Hepatic stellate cell (primary cell): ENCODE measurements around the gene FGFRL1.

Experiments used
- DNase-seq: peaks from one replicate; pipeline ENCODE4 v3.0.0; 2011; ENCODE audit warnings: low spot score

Gene FGFRL1

DNA sequence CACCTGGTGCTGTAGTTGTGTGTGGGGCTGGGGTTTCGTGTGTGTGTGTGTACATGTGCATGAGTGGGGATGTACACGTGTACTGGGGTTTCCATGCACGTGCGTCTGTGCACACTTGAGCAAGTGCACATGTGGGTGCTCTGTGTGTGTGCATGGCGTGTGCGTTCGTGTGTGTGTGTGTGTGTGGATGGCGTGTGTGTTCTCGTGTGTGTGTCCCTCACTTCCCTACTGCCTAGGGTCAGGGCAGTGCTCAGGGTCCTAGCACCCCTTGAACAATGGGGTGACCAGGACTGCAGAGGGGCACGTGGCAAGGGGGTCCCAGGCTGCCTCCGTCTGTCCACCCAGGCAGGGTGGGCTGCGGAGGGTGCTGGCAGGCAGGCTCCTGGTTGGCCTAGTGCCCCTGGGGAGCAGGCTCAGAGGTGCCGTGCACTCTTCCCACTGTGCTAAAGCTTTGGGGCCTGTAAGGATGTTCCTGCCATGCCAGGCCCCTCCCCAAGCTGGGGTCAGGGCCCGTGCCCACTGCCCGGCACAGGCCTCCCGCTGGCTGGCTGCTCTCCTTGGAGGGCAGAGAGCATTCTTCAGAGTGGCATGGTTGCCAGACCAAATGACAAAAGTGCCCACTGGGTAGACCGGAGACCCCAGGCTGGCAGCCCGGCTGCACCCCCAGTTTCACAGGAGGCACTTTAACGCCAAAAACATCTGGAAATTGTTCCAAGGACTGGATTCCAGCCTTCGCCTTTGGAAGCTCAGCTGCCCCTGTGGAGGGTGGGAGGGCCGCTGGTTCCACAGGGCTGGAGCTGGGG is 29.1 kb downstream of the FGFRL1 start:
- no peak for DNase-seq

DNA sequence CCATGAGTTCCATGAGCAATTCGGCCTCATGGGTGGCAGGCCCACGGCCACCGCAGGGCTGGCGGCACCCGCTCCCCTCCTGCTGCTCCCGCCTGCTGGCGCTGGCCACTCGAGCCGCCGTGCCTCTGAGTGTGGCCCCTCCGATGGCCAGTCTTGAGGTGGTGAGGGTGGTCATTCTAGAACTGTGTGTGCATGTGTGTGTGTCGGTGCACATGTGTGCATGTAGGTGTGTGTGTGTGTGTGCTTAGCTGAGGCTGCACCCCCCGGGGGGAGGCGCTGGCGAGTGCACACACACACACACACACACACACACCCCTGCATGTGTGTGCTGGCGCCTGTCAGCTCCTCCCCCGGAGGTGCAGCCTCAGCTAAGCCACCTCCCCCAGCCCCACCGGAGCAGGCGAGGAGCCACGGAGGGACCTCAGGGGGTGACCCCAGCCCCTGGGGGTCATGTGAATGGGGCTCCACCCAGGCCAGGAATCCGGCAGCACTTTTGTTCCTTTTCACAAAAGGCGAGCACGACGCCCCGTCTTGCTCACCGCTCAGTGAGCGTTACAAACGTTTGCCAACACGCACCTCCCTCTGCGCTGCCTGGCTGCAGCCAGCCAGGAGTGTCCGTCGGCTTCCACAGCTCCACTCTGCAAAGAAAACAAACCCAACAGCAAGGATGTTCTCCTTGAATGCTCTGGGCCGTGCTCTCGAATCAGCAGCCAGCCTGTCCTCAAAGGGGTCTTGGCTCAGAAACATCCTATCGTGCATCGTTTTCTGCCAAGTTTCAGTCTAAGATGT is 29.9 kb downstream of the FGFRL1 start:
- DNase-seq: no peak

DNA sequence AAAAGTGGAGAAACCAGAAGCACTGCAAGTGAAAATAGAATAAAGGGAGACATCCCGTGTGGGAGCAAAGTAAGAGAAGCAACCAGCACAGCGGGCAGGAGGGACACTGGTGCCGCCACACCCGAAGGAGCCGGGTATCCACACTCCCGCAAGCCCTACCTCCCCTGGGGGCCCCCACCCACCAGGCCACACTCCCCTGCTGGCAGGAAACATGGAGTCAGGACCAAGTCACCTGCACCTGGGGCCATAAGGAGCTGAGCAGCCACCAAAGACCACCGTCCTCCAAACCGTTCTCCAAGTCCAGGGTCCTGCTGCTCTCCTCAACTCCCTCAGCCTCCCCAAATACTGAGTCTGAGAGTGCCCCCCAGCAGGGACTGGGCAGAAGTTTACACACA is 30.5 kb downstream of the FGFRL1 start:
- DNase-seq: no peak

DNA sequence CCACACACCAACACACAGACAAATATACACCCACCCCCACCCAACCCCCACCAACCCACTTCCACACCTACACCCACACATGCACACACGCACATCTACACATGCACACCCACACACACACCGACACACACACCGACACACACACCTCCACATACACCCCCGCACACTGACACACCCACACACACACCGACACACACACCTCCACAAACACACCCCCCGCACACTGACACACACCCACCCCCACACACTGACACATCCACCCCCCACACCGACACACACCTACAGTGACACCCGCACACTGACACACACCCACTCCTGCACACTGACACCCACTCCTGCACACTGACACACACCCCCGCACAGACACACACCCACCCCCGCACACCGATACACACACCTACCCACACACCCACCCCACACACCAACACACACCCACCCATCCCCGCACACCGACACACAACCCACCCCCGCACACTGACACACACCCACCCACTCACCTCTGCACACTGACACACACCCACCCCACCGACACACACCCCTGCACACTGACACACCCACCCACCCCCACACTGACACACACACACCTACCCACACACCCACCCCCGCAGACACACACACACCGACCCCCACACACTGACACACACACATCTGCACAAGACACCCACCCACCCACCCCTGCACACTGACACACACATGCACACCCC is 31.1 kb downstream of the FGFRL1 start:
- DNase-seq: no peak

DNA sequence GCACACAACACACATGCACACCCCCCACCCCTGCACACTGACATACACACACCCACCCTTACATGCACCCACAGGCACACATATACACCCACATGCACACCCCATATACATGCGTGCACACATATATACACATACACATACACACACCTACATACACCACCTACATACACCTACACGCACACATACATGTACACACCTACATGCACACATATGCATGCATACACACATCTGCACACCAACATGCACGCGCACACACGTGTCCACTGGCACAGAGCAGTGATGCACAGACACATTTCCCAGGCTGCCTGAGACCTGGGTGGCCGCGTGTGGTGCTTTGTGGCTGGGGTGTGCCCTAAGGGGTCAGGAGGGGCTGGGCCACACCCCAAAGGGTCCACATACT is 31.7 kb downstream of the FGFRL1 start:
- no peak for DNase-seq

DNA sequence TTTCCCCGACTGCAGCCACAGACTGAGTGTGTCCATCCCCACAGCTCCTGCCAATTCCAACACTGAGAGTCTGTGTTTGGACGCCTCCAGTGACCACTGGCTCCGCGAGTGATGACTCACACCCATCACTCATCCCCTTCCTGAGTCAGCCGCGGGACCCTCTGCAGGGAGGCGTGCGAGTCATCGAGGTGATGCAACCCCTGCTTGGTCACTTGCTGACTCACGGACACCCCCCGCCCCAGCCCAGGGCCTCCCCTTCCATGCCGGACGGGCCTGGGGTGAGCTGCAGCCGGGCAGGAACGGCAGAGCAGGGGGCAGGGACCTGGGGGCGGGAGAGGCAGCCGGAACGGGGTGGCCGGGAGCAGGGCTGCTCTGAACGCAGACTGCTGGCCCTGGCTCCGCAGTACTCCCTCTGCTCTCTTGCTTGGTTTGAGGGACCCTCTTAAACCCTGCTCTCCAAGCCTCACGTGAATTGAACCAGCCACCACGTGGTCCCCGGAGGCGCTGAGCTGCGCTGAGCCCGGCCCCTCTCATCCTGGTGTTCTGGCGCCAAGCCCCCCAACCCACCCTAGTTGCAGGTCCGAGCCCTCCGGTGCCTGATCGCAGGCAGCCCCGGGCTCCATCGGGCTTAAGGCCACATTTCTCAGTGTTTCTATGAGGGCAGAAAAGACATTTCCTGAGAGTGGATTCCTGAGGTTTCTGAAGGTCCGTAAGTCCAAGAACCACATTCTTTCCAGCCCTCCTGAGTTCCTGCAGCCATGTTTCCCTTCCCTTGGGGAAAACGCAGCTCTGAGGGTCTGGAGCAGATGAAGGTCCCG is 32.4 kb downstream of the FGFRL1 start:
- peak; percentile 98 for DNase-seq

DNA sequence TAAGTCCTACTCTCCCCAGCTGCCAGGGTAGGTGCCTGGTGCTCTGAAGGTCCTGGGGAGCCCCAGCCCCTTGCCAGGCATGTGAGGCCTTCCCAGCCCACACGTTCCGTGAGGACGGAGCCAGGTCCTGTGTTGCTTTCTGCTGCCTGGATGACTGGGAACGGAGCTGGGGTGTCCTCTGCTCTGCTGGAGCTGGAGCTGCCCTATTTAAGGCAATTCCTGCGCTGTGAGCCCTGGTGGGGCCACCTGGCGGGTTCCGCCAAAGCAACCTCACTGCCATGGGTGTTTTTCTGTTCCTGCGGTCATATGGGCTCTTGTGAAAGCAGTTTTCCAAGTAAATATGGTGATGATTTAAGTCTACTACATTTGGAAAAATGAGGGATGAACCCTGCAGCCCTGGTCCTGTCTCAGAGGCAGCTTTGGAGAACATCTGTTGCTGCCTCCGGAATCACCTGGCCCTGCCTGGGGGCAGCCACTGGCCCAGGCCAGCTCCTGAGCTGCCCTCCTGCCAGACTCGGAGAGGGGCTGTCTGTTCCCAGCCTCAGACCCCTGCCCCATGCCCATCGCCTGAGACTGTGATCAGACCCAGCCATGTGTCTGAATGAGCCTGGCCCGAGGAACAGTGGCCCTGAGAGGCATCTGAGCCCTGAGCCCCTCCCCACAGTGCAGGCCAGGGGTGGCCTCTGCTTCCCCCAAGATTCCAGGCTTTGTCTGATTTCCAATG is 33.2 kb downstream of the FGFRL1 start:
- DNase-seq: no peak

DNA sequence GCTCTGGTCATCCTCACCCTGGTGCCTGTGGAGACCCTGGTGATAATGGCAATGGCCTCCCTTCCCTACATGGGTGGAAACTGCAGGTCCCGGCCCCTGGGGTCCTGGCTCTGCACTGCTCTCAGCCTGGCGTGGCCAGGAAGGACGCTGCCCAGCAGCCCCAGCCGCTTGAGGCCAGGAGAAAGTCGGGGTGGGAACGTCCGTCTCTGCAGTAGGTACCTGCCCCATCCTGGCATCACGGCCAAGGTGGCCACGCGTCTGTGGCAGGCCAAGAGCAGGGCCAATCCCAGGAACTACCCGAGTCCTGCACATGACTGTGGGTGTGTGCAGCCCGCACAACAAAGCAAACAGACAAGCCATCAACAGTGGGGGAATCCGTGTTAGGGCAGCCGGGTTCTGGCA is 33.8 kb downstream of the FGFRL1 start:
- no peak for DNase-seq

DNA sequence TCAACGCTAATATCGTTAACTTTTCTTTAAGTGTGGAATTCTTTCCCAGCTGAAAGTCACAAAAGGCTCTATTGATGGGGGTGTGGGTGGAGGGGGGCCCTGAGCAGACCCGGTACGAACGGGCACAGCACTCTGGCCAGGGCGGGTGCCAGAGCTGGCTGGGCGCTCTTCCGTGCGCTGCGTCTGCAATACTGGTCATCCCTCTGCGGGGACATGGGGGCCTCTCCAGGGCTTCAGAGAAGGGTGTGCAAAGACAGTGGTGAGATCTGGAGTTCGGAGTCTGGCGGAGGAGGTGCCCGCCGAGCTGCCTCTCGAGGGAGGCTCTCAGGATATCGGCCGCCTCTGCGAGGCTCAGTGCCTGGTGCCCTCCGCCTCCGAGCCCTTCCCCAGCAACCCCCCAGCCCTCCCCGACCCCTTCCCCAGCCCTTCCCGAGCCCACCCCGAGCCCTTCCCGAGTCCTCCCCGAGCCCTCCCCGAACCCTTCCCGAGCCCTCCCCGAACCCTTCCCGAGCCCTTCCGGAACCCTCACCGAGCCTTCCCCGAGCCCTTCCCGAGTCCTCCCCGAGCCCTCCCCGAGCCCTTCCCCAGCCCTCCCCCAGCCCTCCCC is 34.3 kb downstream of the FGFRL1 start:
- no peak for DNase-seq

DNA sequence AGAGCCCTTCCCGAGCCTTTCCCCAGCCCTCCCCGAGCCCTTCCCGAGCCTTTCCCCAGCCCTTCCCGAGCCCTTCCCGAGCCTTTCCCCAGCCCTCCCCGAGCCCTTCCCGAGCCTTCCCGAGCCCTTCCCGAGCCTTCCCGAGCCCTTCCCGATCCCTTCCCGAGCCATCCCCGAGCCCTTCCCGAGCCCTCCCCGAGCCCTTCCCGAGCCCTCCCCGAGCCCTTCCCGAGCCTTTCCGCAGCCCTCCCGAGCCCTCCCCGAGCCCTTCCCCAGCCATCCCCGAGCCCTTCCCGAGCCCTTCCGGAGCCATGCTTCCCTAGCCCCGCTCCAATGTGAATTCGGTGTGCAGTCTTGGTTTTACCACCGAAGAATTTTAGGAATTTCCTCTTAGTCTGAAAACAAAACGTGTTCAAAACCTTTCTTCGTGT is 35.2 kb downstream of the FGFRL1 start:
- peak; percentile 84 for DNase-seq

DNA sequence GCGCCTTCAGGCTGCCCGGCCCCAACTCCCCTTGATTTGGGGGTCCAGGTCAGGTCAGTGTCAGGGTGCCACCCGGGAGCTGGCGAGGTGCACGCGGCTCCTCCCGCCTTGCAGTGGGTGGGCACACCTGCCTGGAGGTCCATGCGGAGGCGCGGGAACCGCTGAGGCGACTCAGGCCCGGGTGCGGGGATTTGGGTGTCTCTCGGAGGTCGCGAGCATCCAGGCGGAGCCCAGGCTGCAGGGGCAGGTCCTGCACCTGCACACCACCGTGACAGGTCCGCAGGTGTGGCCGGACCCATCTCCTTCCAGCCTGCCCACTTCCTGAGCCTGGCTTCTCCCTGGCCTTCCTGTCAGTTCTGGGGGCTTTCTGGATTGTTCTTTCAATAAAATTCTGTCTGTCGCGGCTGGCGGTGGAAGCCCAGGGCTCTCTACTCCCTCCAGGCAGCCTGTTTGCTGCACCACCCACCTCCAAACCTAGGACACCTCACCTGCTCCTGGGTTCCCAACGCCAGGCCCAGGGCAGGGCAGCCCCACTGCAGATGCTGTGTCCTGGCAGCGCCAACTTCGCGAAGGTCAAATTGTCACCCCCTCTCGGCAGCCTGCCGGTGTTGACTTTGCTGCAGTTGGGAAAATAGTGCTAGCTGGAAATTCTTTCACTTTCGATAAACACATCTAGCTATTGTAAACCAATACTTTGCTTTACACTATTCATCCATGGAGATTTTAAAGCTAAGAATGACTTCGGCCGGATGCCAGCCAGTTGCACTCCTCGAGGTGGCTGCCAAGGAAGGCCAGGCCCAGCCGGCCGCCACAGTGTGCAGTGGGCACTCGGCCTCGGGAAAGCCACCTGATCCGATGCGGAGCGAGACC is 35.9 kb downstream of the FGFRL1 start:
- no peak for DNase-seq

DNA sequence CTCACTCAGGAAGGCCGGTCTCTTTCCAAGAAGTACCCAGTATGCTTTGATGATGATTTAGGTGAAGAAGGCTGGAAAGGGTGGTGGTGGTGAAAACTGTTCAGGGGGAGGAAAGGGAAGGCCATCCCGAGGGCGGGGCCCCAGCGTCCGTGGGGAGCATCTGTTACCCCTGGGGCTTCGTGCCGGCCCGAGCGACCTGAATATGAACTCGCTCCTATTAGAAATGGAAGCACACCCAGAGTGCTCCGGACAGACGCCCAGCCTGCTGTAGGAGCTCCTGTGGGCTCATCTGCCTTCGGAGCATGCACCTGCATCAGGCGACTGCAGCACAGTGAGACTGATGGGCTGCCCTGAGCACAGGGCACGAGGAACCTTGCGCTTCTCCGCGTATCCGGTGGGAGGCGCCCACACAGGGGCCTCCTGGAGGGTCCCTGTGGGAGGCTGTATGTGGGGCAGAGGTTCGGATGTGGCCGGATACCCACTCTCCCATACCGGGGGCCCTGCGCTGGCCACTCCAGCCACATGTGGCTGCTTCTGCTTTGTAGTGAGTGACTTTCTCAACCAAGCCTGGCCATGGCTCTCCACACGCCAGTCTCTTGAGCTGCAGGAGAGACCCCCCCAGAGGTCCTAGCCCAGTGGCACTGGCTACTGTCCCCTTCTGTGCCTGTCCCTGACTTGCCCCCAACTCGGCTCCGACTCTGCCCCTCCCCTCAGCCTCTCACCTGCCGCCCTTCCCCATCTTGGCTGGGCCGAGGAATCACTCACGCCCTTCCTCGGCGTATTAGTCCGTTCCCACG is 36.7 kb downstream of the FGFRL1 start:
- DNase-seq: no peak

DNA sequence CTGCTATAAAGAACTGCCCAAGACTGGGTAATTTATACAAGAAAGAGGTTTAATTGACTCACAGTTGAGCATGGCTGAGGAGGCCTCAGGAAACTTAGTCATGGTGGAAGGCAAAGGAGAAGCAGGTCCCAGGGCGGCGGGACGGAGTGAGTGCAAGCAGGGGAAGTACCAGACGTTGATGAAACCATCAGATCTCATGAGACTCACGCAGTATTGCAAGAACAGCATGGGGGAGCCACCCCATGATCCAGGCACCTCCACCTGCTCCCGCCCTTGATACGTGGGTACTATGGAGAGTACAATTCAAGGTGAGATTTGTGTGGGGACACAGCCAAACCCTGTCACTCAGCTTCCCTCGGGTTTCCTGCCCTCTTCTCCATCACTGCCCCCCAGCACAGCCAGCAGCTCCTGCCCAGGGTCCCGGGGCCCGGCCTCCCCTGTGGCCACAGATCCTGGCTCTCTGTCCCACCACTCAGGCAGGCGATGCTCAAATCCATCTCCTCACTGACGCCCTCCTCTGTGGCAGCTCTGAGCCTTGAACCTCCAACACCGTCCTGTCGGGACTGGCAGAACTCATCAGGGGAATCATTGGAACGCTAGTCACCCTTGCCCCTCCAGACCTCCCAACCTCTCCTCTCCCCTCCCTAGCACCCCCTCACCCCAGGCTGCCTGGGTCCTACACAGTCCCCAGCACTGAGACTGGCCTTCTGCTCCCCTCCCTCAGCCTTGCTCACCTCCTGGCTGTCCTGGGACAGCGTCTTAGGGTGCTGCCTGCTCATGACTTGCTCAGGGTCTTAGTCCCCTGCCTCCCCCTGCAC is 37.6 kb downstream of the FGFRL1 start:
- no peak for DNase-seq

DNA sequence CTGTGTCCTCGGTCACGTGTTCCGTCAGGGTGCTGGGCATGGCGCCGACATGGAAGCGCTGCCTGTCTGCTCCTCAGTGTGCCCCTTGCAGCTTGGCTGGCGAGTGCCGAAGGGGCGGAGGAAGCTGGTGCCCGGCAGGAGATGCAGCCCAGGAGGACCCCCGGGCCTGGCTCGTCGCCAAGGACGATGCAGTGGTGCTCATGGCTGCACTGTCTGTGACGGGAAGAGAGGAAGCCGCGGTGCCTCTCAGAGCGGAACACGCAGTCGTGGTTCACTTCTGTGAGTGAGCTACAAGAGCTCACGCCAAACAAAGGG is 38.1 kb downstream of the FGFRL1 start:
- DNase-seq: no peak

DNA sequence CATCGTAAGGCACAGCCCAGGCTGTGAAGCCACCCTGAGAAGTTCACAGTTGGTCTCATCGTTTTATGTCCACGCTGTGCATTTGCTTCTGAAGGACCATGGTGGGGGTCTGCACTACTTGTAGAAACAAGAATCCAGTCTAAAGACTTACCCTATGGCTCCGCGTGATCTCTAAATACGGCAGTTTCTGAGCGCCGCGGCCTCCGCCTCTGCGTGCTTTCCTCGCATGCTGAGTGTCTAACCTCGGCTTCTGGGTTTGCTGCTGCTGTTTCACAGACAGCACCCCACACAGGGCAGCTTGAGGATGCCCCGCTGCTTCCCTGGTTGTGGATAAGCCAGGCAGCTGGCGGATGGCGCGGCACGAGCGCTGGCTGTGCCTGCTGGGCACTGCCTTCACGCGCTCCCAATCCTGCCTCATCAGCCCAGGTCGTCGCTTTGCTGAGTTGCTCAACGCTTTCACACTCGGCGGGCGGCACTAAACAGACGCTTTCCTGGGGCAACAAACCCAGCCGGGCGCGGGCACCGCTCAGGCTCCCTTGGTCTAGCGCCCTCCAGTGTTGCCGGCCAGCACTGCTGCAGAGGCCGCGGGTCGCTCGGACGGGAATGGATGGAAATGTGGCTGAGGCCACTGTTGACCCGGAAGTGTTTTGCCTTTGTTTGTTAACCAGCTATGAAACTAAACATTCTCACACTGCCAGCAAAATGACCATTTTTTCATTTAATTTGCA is 39.2 kb downstream of the FGFRL1 start:
- DNase-seq: no peak

DNA sequence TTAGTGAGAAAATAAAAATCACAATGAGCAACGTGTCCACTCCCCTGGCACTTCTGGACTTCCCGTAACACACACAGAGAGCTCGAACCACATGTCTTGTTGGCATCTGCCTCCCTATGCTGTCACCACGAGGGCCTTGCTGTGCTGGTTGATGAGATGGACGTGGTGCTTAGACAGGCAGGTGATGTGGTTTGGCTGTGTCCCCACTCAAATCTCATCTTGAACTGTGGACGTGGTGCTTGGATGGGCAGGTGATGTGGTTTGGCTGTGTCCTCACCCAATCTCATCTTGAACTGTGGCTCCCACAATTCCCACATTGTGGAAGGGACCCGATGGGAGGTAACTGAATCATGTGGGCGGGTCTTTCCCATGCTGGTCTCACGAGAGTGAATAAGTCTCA is 40.0 kb downstream of the FGFRL1 start:
- DNase-seq: no peak

DNA sequence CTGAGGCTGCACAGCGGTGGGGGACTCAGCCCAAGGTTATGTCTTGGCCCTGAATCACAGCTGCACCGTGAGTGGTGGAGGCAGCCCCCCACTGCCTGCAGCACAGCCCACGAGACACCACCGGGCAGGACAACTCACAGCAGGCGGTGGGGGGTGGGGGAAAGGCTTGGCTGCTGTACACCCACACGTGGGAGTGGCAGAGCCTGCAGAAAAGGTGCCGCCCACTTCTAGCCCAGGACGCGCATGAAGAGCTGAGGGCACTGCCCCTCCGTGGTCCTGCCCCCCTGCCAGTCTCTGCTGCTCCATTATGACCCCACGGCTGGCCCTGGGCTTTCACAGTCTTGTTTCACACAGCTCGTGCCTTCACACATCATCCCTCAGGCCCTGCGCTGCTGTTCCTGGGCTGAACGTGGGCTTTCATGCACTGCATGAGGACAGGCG is 40.8 kb downstream of the FGFRL1 start:
- no peak for DNase-seq
